Liver (tissue), 9 donors: ENCODE data around the gene TM9SF2. TPM values are rescaled to one million over a fixed set of nuclear protein-coding genes. Genes with fewer than 3 reads are reported as not detected.

Source experiments
- DNase-seq: peaks from one replicate; pipeline ENCODE4 v3.0.0-alpha.2; 2017; ENCODE audit warnings: low spot score
- H3K27ac ChIP-seq, 2 donors: one replicate each; pipeline ENCODE4 v1.7.0; 2013; ENCODE audit warnings: inconsistent platforms in 2 of 2, low read length in 2 of 2, control low read depth in 1 of 2, low read depth in 1 of 2, mild to moderate bottlenecking in 1 of 2
- H3K27me3 ChIP-seq, 4 donors: one replicate each; pipeline versions ENCODE4 v1.6.1 to v1.7.0; 2013; ENCODE audit warnings: low read length in 3 of 4, inconsistent platforms in 1 of 4, mild to moderate bottlenecking in 1 of 4, moderate library complexity in 1 of 4; ENCODE audit not compliant: control insufficient read depth in 4 of 4, insufficient read depth in 4 of 4
- H3K36me3 ChIP-seq, 4 donors: one replicate each; pipeline versions ENCODE4 v1.6.1 to v1.7.0; 2013; ENCODE audit warnings: low read length in 3 of 4, mild to moderate bottlenecking in 3 of 4, low read depth in 1 of 4, moderate library complexity in 1 of 4; ENCODE audit not compliant: control insufficient read depth in 4 of 4, insufficient read depth in 3 of 4
- H3K4me1 ChIP-seq, 4 donors: one replicate each; pipeline versions ENCODE4 v1.6.1 to v1.7.0; 2013; ENCODE audit warnings: low read length in 3 of 4, mild to moderate bottlenecking in 3 of 4, moderate library complexity in 1 of 4; ENCODE audit not compliant: control insufficient read depth in 4 of 4, insufficient read depth in 4 of 4
- H3K4me3 ChIP-seq, 3 donors: one replicate each; pipeline versions ENCODE4 v1.6.1 to v1.7.0; 2013; ENCODE audit warnings: low read length in 3 of 3, control low read depth in 1 of 3, low read depth in 1 of 3, mild to moderate bottlenecking in 1 of 3
- H3K9ac ChIP-seq, 2 donors: one replicate each; pipeline ENCODE4 v1.7.0; 2013; ENCODE audit warnings: low read length in 2 of 2, mild to moderate bottlenecking in 2 of 2, moderate library complexity in 2 of 2, control low read depth in 1 of 2, low read depth in 1 of 2
- H3K9me3 ChIP-seq, 4 donors: one replicate each; pipeline versions ENCODE4 v1.6.1 to v1.7.0; 2013; ENCODE audit warnings: low read length in 3 of 4; ENCODE audit not compliant: control insufficient read depth in 4 of 4
- ATF3 ChIP-seq: IDR thresholded peaks from 2 replicates; pipeline ENCODE4 v1.6.1; 2016; ENCODE audit warnings: antibody characterized with exemption
- CTCF ChIP-seq: fragments of 150-350 bp; IDR thresholded peaks from 2 replicates; pipeline ENCODE4 v1.5.1; 2017; ENCODE audit warnings: improper control_type of control experiment, low read depth, low read length; ENCODE audit not compliant: missing input control
- EGR1 ChIP-seq, 2 donors: IDR thresholded peaks; 2 replicates each; pipeline ENCODE4 v1.6.1; 2016 to 2018; ENCODE audit warnings: antibody characterized with exemption in 2 of 2, low read depth in 2 of 2
- FOXA1 ChIP-seq: IDR thresholded peaks from 2 replicates; pipeline ENCODE4 v1.6.1; 2016; ENCODE audit warnings: antibody characterized with exemption
- FOXA2 ChIP-seq: IDR thresholded peaks from 2 replicates; pipeline ENCODE4 v1.6.1; 2016; ENCODE audit warnings: antibody characterized with exemption
- GABPA ChIP-seq, 2 donors: IDR thresholded peaks in 1 of 2; conservative IDR thresholded peaks in 1 of 2; 2 replicates each; pipeline ENCODE4 v1.6.1; 2016; ENCODE audit warnings: antibody characterized with exemption in 2 of 2, mild to moderate bottlenecking in 1 of 2, moderate library complexity in 1 of 2
- HNF4A ChIP-seq, 2 donors: conservative IDR thresholded peaks; 2 replicates each; pipeline ENCODE4 v1.6.1; 2016; ENCODE audit warnings: antibody characterized with exemption in 2 of 2, mild to moderate bottlenecking in 2 of 2
- HNF4G ChIP-seq: IDR thresholded peaks from 2 replicates; pipeline ENCODE4 v1.6.1; 2016; ENCODE audit warnings: antibody characterized with exemption
- JUND ChIP-seq, 2 donors: IDR thresholded peaks; 2 replicates each; pipeline ENCODE4 v1.6.1; 2016; ENCODE audit warnings: antibody characterized with exemption in 2 of 2
- MAX ChIP-seq: IDR thresholded peaks from 2 replicates; pipeline ENCODE4 v1.6.1; 2016; ENCODE audit warnings: antibody characterized with exemption
- NR2F2 ChIP-seq: IDR thresholded peaks from 2 replicates; pipeline ENCODE4 v1.6.1; 2016; ENCODE audit warnings: antibody characterized with exemption
- RAD21 ChIP-seq, 2 donors: IDR thresholded peaks; 2 replicates each; pipeline ENCODE4 v1.6.1; 2016; ENCODE audit warnings: antibody characterized with exemption in 2 of 2, mild to moderate bottlenecking in 2 of 2
- REST ChIP-seq: IDR thresholded peaks from 2 replicates; pipeline ENCODE4 v1.6.1; 2016; ENCODE audit warnings: antibody characterized with exemption, mild to moderate bottlenecking
- RXRA ChIP-seq, 2 donors: IDR thresholded peaks; 2 replicates each; pipeline ENCODE4 v1.6.1; 2017 to 2018; ENCODE audit warnings: antibody characterized with exemption in 2 of 2, mild to moderate bottlenecking in 1 of 2
- SP1 ChIP-seq: IDR thresholded peaks from 2 replicates; pipeline ENCODE4 v1.6.1; 2018; ENCODE audit warnings: antibody characterized with exemption, mild to moderate bottlenecking
- TAF1 ChIP-seq: conservative IDR thresholded peaks from 2 replicates; pipeline ENCODE4 v1.6.1; 2016; ENCODE audit warnings: antibody characterized with exemption, mild to moderate bottlenecking
- YY1 ChIP-seq: IDR thresholded peaks from 2 replicates; pipeline ENCODE4 v1.6.1; 2016; ENCODE audit warnings: antibody characterized with exemption, mild to moderate bottlenecking
- ZBTB33 ChIP-seq: IDR thresholded peaks from 2 replicates; pipeline ENCODE4 v1.6.1; 2016; ENCODE audit warnings: antibody characterized with exemption
- WGBS: extraction: QIAGEN DNeasy Blood & Tissue Kit; methylation state at CpG from one replicate; pipeline ENCODE4 v1.1.7; 2013; 5-methylcytosine and 5-hydroxymethylcytosine counted together
- polyA plus RNA-seq, 2 donors: library from polyadenylated mRNA; stranded (reverse) in 1 of 2; unstranded in 1 of 2; fragments of 200-250 nt in 1 of 2; fragments of >200 nt in 1 of 2; fragmentation: Nextera tagmentation in 1 of 2; extraction: Ambion mirVana in 1 of 2; gene quantifications; one replicate each; pipeline versions ENCODE4 v1.2.1 to v1.2.3, GENCODE V29; 2013 to 2015
- total RNA-seq, 2 donors: library from RNA; depleted of rRNA; stranded (reverse); fragments of >200 nt; gene quantifications; one replicate each; pipeline ENCODE4 v1.2.3, GENCODE V29; 2014
- donor health status: healthy.
- donor health status: healthy.
- donor health status: healthy.
- donor health status: healthy.
- donor health status: healthy.

The TM9SF2 gene
- total and polyA plus RNA-seq, 4 donors, result 70.2 to 112 (median 99.0) TPM

GRCh38 chr13:99606324-99607066, 105.2 kb downstream of the TM9SF2 start, which contains the start of gene CLYBL:
TSS of gene CLYBL (plus strand) at chr13:99606690.
- WGBS, result 1% methylated on average over 73 of the region's 73 CpGs
- Histone ChIP-seq H3K27ac (peak within 1 kb of the TSS; percentile 95 to 96), H3K4me3 (peak within 1 kb of the TSS; percentile 70 to 88 (median 77)), H3K4me1 (peaks cover 3 to 26% (median 9%) of the 10 kb centered on the region in 4 donors), H3K27me3 (no peaks in the 10 kb centered on the region), H3K36me3 (no peaks in the 10 kb centered on the region), H3K9me3 (no peaks in the 10 kb centered on the region), H3K9ac (peak within 1 kb of the TSS; percentile 88 to 93)
- DNase-seq, result peak; percentile 96
- TF ChIP-seq NR2F2, result no peak
- peak; percentile 91 for TF ChIP-seq SP1
- peak in 1 of 2 donors; percentile 45 for TF ChIP-seq RAD21 (IDR thresholded peaks at IDR 0.05)
- no peak for TF ChIP-seq FOXA2
- TF ChIP-seq REST, result peak; percentile 75
- TF ChIP-seq JUND (IDR thresholded peaks at IDR 0.05), result peak in 1 of 2 donors; percentile 32
- peak; percentile 71 for TF ChIP-seq YY1
- no peak for TF ChIP-seq ATF3
- TF ChIP-seq MAX, result peak; percentile 5
- no peak for TF ChIP-seq GABPA (IDR thresholded peaks at IDR 0.05 in 1 of 2, conservative IDR thresholded peaks at IDR 0.05 in 1 of 2)
- peak; percentile 75 to 78 for TF ChIP-seq RXRA (IDR thresholded peaks at IDR 0.05)
- TF ChIP-seq CTCF, result no peak
- TF ChIP-seq TAF1, result peak; percentile 10
- peak; percentile 23 for TF ChIP-seq ZBTB33
- peak in 1 of 2 donors; percentile 29 for TF ChIP-seq EGR1 (IDR thresholded peaks at IDR 0.05; ENCODE audit: low read depth in 2 of 2)
- TF ChIP-seq HNF4A (conservative IDR thresholded peaks at IDR 0.05), result peak; percentile 75 to 76
- peak; percentile 2 for TF ChIP-seq FOXA1
- TF ChIP-seq HNF4G, result no peak
